Activated CD4-positive, alpha-beta T cell treated with anti-CD3 and anti-CD28 coated beads, Interleukin-2, Interleukin-6, amounts not matched to agents 100 ng/mL and 50 ng/mL, durations not matched to agents 16 hours and 8 hours (primary cell): ENCODE results near the gene CNDP2.
"Not testable (repeated sequence)": the region's sequence is repeated elsewhere in the genome, so short reads cannot be mapped to it uniquely, and the experiment has no call there.

Experiments
- DNase-seq: peaks from one replicate; pipeline ENCODE4 v3.0.0-alpha.2; 2020

CNDP2 gene

GRCh38 chr18:74519320-74520095, 23.3 kb downstream of the CNDP2 start:
- no peak for DNase-seq

- no peak for DNase-seq
These were observed 24.1 kb downstream of the CNDP2 start for GRCh38 chr18:74520096-74520833.

DNA sequence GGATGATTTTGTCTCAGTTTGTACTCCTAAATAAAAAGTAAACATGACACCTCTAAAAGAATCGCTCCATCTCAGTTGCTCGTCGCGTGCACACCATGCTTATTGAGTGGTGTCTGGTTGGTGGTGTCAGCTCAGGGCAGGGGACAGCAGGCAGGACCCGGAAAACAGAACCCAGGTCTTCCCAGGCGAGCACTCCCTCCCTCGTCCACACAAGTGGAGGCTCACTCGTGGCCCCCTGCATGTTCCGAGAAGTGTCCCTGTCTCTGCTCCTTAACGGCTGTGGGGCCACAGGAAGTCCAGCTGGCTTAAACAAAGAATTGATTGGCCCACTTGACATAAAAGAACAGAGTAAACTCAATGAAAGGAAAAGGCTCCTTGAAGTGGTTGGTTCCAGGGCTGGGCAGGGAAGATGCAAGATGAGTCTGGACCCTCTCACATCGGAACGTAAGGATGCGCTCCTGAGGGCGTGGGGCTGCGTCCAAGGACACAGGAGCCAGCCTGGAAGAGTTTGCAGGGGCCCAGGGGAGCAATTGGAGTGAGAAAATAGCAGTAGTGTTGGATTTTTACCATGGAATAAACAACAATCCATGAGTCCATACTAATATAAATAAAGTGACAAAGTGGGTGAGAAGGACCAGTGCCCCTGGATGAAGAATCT, 25.0 kb downstream of the CNDP2 start:
- no peak for DNase-seq

DNA sequence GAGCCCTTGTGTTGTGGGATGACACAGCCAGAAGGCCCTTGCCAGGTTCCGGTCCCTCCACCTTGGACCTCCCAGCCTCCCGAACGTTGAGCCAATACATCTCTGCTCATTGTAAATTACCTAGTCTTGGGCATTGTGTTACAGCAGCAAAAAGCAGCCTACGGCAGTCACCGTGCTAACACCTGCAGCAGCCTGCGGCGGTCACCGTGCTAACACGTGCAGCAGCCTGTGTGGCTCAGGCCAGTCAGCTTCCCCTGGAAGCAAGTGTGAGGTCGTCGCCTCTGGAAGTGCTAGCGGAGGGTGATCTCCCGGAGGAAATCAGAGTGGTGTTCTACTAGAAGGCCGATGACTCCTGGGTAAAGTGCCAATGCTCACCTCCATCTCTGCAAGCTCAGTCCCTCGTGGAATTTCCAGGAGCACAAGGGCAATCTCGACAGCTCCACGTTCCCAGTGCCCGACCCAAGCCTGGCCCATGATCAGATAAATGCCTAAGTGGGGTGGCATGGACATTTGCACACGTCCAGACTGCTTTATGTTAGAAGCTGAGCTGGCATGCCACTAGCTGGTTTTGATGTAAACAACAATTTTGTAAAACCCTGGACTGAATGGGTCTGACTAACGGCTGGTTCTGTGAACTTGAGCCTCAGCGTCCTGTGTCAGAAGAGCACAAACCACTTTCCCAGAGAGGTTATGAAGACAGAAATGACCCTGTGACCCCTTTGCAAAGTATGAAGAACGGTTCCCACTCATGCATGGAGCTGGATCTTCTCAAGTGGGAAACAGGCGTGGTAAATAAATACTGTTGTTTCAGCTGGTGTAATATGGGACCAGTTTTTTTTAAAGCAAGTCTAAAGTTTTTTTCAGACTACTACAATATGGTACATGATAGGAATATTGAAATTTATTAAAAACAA, 26.7 kb downstream of the CNDP2 start:
- no peak for DNase-seq

GRCh38 chr18:74524097-74524496, 27.9 kb downstream of the CNDP2 start:
- DNase-seq, result no peak

- DNase-seq, result not testable (repeated sequence)
These were observed 28.8 kb downstream of the CNDP2 start for GRCh38 chr18:74524915-74525314.

GRCh38 chr18:74525741-74526140, 29.6 kb downstream of the CNDP2 start:
- DNase-seq, result no peak

DNA sequence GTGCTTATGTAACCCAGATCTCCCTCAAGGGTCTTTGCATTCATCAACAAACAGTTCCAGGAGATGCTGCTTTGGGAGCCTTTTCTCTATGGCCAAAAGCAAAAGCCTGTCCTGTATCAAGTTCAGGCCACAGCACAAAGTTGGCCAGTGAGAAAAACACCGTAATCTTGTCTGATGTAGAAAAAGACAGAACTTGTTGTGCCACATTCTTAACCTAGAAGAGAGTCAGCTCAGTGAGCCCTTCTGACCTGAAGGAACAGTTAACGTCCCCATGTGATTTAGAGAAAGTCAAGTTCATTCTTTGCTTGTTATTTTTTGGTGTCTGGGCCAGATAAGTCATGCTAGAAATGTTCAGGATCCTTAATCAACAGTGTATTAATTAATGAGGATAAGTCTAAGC, 30.3 kb downstream of the CNDP2 start:
- DNase-seq, result no peak

GRCh38 chr18:74528478-74528877, 32.3 kb downstream of the CNDP2 start:
- no peak for DNase-seq

DNA sequence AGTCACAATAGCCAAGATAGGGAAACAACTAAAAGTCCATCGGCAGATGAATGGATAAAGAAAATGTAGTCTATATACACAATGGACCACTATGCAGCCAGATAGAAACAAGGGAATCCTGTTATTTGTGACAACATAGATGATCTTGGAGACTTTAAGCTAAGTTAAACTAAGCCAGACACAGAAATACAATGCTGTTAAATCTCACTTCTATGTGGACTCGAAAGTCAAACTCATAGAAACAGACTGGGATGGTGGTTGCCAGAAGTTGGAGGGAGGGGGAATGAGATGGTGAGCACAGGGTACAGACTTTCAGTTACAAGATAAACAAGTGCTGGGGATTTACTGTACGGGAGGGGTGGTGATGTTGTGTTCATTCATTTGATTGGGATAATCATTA, 32.8 kb downstream of the CNDP2 start:
- DNase-seq, result no peak

DNA sequence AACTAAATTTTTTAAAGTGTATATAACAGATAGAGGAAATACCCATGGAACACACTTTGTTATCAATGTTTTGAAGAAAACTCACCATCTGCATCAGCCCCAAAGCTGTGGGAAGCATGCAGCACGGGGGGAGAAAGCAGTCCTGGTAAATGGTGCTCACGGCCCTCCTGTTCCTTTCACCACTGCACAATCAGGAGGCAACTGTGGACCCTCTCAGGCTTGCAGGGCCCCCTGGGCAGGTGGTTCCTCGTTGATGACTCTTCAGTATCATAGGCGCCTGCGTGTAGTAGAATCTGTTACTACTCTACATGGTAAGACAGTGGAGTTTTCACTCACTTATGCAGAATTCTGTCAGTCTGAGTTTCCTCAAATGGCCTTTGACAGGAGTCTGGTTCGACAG, 33.2 kb downstream of the CNDP2 start:
- no peak for DNase-seq

DNA sequence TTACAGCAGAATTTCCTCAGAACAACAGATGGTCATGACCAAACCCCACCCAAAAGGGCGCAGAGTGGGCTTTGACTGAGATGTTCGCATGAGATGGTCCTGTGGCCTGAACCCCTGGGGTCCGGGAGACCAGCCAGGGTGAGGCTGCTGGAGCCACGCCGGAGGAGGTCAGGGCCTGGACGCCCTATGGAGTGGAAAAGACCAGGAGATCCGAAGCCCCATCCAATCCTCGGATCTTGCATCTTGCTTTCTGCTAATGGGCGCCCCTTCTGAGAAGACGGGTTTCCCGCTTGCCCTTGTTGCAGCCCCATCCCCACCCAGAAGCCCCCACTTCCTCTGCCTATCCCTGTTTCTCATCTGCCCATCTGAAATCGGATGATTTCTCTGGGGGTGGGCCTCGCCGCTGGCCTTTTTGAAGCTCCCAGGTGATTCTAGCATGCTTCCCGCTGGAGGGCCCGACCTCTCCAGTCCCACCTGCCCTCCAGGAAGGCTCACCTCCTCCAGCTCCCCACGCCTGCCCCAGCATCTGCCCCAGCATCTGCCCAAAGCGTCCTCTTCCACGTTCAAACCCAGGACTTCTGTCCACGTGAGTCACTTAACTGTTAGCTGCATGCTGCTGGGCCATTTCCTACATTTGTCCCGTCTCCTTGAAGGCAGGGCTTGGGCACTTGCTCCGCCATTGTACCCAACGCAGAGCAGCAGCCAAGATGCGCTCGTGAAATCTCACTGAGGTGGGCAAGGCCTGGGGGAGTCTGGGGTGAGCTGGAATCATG, 33.8 kb downstream of the CNDP2 start:
- DNase-seq, result no peak

GRCh38 chr18:74530584-74530862, 34.4 kb downstream of the CNDP2 start:
- DNase-seq, result no peak

GRCh38 chr18:74531043-74531442, 34.9 kb downstream of the CNDP2 start:
- DNase-seq, result no peak

DNA sequence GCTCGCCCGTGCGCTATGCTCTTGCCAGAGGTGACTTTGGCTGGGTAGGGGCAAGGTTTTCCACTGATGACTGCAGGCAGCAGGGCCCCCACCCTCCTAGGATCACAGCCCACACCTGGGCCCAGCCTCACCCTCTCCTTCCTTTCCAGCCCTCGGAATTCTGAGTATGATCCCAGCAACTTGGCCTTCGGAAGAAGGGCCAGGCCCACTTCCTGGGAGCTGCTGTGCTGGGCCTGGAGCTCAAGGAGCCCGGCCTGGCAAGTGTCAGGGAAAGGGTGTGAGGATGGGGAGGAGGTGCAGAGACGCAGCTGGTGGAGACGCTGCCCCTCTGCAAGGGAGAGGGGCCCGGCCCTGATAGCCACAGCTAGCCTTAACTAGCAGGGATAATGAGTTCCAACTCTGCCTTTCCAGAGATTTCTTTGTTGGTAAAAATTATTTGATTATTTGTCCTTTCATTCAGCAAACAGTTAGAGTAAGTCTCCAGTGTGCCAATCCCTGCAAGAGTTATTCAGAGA, 36.4 kb downstream of the CNDP2 start:
- DNase-seq, result no peak

DNA sequence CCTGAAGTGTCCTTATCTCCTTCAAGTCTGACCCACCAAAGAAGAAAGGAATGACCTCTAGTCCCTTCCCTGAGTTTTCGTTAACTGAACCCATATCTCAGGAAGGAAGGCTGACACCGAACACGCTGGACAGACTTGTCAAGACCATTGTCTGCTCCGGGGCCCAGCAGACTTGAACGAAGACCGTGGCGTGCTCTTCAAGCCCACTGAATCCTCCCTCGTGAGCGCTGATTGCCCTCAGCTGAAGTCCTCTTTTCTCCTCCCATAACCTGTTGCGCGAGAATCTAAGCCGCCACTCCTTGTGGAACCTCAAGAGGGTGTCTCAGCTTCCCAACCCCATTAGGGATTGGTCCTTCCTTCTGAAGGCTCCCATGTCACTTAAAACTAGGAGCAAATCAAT, 37.5 kb downstream of the CNDP2 start:
- no peak for DNase-seq

GRCh38 chr18:74534150-74534969, 38.2 kb downstream of the CNDP2 start, which contains the start of gene CNDP1:
CNDP1 (plus strand) TSS chr18:74534500; CDS start chr18:74534668, 168 bp downstream.
- DNase-seq, result no peak

DNA sequence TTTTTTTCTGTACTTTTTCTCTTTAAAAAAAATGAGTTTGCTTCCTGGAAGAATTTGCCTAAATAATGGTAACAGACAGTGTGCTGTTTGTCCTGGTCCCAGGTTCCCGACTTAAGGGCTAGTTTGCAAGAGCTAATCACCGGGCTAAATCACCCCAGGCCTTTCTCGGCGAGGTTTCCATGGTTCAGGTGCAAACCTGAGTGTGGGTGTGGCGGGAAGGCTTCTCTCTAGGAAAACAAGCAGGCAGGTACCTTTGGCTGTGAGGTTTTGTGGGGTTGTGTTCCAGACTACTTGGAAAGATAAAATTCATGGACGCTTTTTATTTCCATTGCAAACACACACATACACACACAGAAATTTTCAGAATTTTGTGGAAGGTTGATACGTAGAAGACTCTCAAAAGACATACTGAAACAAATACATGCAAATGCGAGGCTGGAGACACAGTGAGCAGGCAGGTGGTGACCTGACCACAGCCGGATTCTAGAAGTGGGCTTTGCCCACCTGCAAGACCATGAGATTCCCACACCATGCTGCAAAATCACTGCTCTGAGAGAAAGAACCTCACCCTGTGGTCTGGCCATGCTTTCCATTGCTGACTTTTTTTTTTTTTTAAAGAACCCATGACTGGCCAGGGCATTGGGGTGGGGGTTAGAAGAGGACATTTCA, 39.0 kb downstream of the CNDP2 start:
- no peak for DNase-seq

DNA sequence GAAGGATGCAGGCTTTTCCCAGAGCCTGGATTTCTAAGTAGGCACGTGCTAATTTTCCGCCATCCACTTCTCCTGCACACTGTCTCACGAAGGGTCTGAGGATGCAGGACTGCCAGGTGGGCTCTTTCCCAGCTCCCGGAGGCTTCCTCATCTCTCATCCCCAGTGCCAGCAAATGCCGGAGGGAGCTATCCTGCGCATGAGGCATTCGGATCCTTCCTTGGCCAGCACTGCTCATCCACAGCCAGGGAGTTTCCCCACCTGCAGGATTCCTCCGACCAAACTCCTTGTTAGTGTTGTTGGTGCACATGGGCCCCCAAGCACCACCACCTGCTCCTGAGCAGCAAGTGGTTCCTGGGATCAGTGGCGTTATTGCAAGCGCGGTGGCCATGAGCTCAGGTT, 43.1 kb downstream of the CNDP2 start:
- no peak for DNase-seq

GRCh38 chr18:74540652-74541421, 44.7 kb downstream of the CNDP2 start:
- no peak for DNase-seq
